ENCODE results near the gene ADGRA3. TPM values are rescaled to one million over a fixed set of nuclear protein-coding genes. Genes with fewer than 3 reads are reported as not detected.

The ADGRA3 gene
- total and polyA plus RNA-seq, 3 donors from 2014 or later = 22.9 to 41.7 (median 36.8) TPM

- H3K9me3 ChIP-seq = no peaks in the 10 kb centered on the region
- TF ChIP-seq CTCF (IDR thresholded peaks at IDR 0.05) = no peak
- no peak for TF ChIP-seq POLR2A (IDR thresholded peaks at IDR 0.05)
- DNase-seq = no peak
- intact Hi-C loops (cut with DNase I; ENCODE audit: low total_unique reads) = no loop called here
- peaks cover 3% of the 10 kb centered on the region for H3K4me1 ChIP-seq
- no peaks in the 10 kb centered on the region for H3K36me3 ChIP-seq (ENCODE audit: low read depth, missing control alignments)
- H3K4me3 ChIP-seq = no peak overlapping the region
- 86 to 90% methylated on average over 6 of the region's 6 CpGs for WGBS, 2 donors
- H3K27ac ChIP-seq = no peak overlapping the region
- H3K27me3 ChIP-seq = no peaks in the 10 kb centered on the region
These were observed 14.8 kb downstream of the ADGRA3 start for GRCh38 chr4:22500831-22501714.

GRCh38 chr4:22500128-22500611 is 15.7 kb downstream of the ADGRA3 start:
- H3K4me1 ChIP-seq = peaks cover 3% of the 10 kb centered on the region
- H3K27ac ChIP-seq = no peak overlapping the region
- H3K4me3 ChIP-seq = no peak overlapping the region
- 69 to 76% methylated on average over 8 of the region's 8 CpGs for WGBS, 2 donors
- H3K36me3 ChIP-seq (ENCODE audit: low read depth, missing control alignments) = no peaks in the 10 kb centered on the region
- TF ChIP-seq CTCF (IDR thresholded peaks at IDR 0.05) = no peak
- TF ChIP-seq POLR2A (IDR thresholded peaks at IDR 0.05) = no peak
- no peaks in the 10 kb centered on the region for H3K27me3 ChIP-seq
- no peak for DNase-seq
- no peaks in the 10 kb centered on the region for H3K9me3 ChIP-seq
- intact Hi-C loops (cut with DNase I; ENCODE audit: low total_unique reads) = no loop called here

GRCh38 chr4:22498866-22499265 is 17.0 kb downstream of the ADGRA3 start:
- no peak for DNase-seq
- H3K9me3 ChIP-seq = no peaks in the 10 kb centered on the region
- H3K27ac ChIP-seq = no peak overlapping the region

GRCh38 chr4:22496165-22496813 is 19.6 kb downstream of the ADGRA3 start:
- no peak for DNase-seq
- H3K4me1 ChIP-seq = no peaks in the 10 kb centered on the region
- 92 to 93% methylated on average over 6 of the region's 6 CpGs for WGBS, 2 donors
- no peaks in the 10 kb centered on the region for H3K27me3 ChIP-seq
- H3K36me3 ChIP-seq (ENCODE audit: low read depth, missing control alignments) = no peaks in the 10 kb centered on the region
- H3K4me3 ChIP-seq = no peak overlapping the region
- no peak overlapping the region for H3K27ac ChIP-seq
- TF ChIP-seq CTCF (IDR thresholded peaks at IDR 0.05) (no peak), POLR2A (IDR thresholded peaks at IDR 0.05) (no peak)
- H3K9me3 ChIP-seq = no peaks in the 10 kb centered on the region
- intact Hi-C loops (cut with DNase I; ENCODE audit: low total_unique reads) = no loop called here

More at GRCh38 chr4:22498866-22499265, 17.0 kb downstream of the ADGRA3 start:
- Histone ChIP-seq H3K4me3 (no peak overlapping the region), H3K36me3 (ENCODE audit: low read depth, missing control alignments) (no peaks in the 10 kb centered on the region), H3K4me1 (peaks cover 3% of the 10 kb centered on the region), H3K27me3 (no peaks in the 10 kb centered on the region)
- intact Hi-C loops (cut with DNase I; ENCODE audit: low total_unique reads) = no loop called here
- no peak for TF ChIP-seq CTCF (IDR thresholded peaks at IDR 0.05)
- TF ChIP-seq POLR2A (IDR thresholded peaks at IDR 0.05) = no peak
- WGBS, 2 donors = 77 to 87% methylated on average over 6 of the region's 6 CpGs
